GM18511 (cell line): ENCODE results near the gene EDN3.

Experiments used
- ATAC-seq: cut with Tn5 transposase; IDR thresholded peaks from one replicate; pipeline ENCODE4 v1.9.1; 2021; ENCODE audit warnings: mild to moderate bottlenecking, moderate library complexity; ENCODE audit not compliant: unreplicated experiment

Gene EDN3

GRCh38 chr20:59307270-59307669 lies 6.9 kb downstream of the EDN3 start:
- ATAC-seq = no peak

DNA sequence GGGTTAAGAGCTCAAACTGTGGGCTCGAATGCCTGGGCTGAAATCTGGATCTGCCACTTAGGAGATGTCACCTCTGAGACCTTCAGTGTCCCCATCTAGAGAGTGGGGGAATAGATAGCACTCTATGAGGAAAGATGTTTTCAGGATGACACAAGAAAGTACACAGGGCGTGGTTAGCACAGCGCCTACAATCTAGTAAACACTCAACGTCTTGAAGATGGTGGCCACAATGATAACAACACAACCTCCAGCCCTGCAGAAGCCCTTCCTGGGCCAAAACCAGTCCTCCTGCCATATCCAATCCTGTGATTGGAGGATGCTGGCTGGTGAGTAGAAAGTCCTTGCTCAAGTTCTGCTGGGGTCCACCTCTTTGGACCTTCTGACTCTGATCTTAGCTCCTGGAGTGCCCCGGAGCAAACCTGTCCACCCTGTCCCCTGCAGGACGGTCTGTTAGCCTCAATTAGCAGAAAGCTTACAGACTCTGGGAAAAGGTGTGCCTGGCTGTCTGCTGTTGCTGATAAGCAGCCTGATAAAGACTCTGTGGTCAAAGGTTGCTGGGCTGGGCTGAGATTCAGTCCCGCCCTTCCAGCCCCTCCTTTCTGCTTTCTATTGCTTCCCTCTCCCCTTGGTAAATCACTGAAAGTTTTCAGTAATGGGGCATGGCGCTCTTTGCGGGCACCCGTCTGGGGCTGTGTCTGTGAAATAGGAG lies 8.2 kb downstream of the EDN3 start:
- ATAC-seq = no peak

GRCh38 chr20:59309218-59309617 lies 8.8 kb downstream of the EDN3 start:
- ATAC-seq = no peak

GRCh38 chr20:59314997-59315396 lies 14.6 kb downstream of the EDN3 start:
- ATAC-seq = no peak

DNA sequence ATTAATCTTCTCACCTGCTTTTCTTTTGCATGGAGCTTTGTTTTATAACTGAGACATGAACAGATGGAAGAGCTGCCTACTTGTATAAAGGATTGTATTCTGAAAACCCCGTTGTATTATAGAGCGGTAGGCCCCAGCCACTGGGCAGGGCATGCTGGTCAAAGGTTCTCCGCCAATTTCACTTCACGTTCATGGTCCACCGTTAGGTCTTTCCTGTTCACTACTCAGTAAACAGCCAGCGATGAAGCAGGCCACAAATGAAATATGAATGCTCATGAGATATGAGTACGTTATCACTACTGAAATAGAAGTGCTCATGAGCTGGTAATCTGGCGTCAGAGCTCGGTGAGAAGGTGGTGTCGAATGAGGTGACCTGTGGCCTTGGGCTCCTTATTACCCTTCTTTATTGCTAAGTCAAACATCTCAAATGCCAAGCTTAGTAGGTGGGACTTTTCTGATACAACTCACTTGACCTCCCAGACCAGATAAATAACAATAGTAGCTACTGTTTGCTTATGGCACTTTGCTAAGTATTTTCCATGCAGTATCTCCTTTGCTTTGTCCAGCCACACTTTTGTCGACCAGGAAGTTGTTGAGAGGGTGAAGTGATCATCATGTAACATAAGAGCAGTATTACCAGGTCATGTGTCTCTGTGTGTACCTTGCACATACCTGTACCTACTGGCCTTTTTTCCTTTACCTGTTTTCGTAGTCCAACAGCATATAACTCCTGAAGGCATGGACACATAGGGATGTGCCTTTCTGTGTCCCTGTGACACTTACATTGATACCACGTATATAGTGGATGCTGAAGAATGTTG lies 16.7 kb downstream of the EDN3 start:
- no peak for ATAC-seq

DNA sequence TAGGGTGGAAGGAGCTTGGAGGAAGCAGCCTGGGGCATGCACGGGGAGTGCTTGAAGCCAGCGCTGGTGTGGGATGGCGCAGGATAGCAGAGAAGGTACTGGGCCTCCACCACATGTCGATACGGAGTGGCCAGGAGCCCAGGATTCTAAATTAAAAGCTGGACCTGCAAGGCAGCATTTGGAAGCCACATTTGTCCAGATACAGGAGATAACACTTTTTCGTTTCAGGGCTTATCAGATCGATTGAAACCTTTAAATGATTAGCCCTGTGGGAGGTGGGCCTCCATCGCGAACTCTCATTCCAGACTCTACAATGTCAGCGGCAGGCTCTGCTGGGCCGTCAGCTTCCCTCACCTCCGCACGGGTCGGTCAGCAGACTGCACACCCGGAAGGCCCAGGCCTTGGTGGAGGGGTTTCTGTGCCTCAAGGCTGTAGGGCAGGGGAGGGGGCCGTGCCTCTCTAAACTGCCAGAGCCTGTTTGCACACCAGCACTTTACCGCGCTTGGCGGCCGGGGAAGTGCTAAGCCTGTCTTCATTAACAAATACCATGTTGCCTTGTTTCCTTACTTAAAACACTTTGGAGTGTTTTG lies 17.9 kb downstream of the EDN3 start:
- ATAC-seq = no peak

- no peak for ATAC-seq
These were observed 18.4 kb downstream of the EDN3 start for GRCh38 chr20:59318803-59319202.

DNA sequence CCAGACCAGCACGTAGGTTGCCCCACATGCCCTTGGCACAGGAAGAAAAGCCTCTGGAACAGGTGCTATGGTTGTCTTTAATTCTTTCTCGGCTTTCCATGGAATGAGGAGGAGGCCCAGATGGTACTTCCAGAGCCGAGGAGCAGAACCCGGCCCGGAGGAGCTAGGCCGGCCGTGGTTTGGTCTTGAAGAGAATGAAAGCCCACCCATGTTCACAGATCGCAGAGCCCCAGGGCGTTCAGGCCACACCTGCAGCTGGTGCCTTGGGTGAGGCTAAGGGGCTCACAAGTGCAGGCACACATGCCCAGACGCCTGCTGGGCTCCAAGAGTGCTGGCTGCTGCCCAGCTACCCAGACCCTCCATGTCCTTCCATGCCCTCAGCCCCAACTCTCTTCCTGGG lies 20.0 kb downstream of the EDN3 start:
- no peak for ATAC-seq

GRCh38 chr20:59320854-59321647 lies 20.6 kb downstream of the EDN3 start:
- ATAC-seq = no peak

DNA sequence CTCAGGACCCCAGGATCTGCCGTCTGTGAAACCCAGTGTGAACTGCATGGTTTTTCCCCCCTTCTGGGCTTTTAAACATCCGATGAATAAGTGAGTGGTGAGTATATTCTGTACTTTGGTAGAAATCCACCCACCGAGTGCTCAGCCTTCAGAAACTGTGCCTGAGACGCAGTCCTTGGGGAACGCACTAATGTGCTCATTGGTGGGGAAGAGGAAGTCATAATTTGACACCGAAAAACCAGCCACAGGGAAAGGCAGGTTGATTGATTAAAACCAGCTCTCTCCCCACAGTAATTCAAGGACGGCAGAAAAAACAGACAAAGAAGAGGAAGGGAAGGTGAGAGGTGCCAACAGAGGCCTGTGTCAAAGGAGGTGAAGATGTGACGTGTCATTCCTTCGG lies 21.7 kb downstream of the EDN3 start:
- no peak for ATAC-seq

GRCh38 chr20:59322585-59323454 lies 22.4 kb downstream of the EDN3 start:
- no peak for ATAC-seq

DNA sequence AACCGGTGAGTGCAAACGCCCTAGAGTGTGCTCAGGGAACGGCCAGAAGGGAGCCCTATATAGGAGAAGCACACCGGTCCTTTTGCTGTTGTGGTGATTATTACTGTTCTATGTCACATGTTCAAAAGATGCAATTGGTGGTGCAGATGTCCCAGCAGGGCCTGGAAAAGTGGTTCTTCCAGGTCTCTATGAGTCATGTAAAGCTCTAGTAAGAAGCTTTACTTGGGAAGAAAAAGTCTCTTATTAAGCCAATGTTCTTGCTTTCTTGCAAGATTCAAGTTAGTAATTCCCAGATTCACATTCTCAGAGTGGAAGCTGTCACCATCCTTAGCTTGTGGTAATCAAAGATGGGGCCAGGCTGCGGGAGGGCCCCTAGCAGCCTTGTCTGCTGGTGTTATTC lies 23.3 kb downstream of the EDN3 start:
- ATAC-seq = no peak

GRCh38 chr20:59324521-59325141 lies 24.2 kb downstream of the EDN3 start:
- no peak for ATAC-seq

- no peak for ATAC-seq
These were observed 24.7 kb downstream of the EDN3 start for GRCh38 chr20:59325142-59325523.

- no peak for ATAC-seq
These were observed 25.8 kb downstream of the EDN3 start for GRCh38 chr20:59326188-59326587.

DNA sequence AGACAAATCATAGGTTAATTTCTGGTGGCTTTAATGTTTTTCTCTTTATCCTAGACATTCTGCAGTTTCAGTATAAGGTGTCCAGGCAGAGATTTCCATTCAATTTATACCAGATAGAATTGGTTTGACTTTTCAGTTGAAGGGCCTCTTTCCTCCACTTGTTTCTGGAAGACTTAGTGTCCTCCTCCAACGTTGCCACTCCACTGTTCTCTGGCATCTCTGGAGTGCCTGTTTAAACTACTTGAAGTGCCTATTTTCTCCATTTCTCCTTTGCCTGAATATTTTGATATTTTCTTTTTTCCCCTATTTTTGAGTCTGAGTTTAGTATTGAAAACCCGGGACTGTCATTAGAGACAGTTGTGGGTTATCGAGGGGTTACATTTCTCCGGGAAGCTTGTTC lies 27.7 kb downstream of the EDN3 start:
- ATAC-seq = no peak

GRCh38 chr20:59331721-59332329 lies 31.4 kb downstream of the EDN3 start:
- ATAC-seq = no peak

GRCh38 chr20:59333260-59333845 lies 32.9 kb downstream of the EDN3 start:
- no peak for ATAC-seq

DNA sequence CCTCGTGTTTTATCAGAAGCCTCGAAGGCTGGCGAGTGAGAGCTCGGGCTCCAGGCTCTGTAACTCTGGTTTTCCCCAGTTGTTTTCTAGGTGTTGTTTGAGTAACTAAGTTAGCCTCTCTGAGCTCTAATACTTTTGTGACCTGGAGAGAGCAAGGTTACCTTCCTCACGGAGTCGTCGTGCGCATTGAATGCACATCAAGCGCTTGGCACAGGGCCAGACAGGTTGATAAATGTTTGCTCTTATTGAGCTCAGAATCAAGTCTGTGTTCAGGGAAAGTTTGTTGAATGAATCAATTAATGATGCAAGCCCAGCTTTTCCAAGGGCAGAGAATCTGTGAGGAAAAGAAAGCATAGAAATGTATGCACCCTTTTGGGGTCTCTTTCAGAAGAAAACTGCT lies 33.5 kb downstream of the EDN3 start:
- no peak for ATAC-seq
